CD4-positive, alpha-beta T cell treated with Interleukin-17A for 1 hour (primary cell): ENCODE results near the gene SGMS1.
"Not testable (repeated sequence)": the region's sequence is repeated elsewhere in the genome, so short reads cannot be mapped to it uniquely, and the experiment has no call there.

Experiments
- DNase-seq: peaks from one replicate; pipeline ENCODE4 v3.0.0-alpha.2; 2020

Gene SGMS1

GRCh38 chr10:50501478-50501877, 122.3 kb downstream of the SGMS1 start:
- no peak for DNase-seq

GRCh38 chr10:50498465-50498864, 125.3 kb downstream of the SGMS1 start:
- no peak for DNase-seq

- no peak for DNase-seq
Measured at GRCh38 chr10:50497758-50498157, 126.0 kb downstream of the SGMS1 start.

- no peak for DNase-seq
Measured at GRCh38 chr10:50496228-50496627, 127.5 kb downstream of the SGMS1 start.

- no peak for DNase-seq
Measured at GRCh38 chr10:50490241-50490640, 133.5 kb downstream of the SGMS1 start.

GRCh38 chr10:50484550-50484949, 139.2 kb downstream of the SGMS1 start:
- DNase-seq, result not testable (repeated sequence)

- no peak for DNase-seq
Measured at GRCh38 chr10:50480054-50481007, 143.4 kb downstream of the SGMS1 start.

GRCh38 chr10:50477287-50478203, 146.2 kb downstream of the SGMS1 start:
- no peak for DNase-seq

- no peak for DNase-seq
Measured at GRCh38 chr10:50473756-50474155, 150.0 kb downstream of the SGMS1 start.

GRCh38 chr10:50472914-50473313, 150.8 kb downstream of the SGMS1 start:
- DNase-seq, result no peak

- DNase-seq, result no peak
Measured at GRCh38 chr10:50471583-50471975, 152.2 kb downstream of the SGMS1 start.

GRCh38 chr10:50470798-50471582, 152.8 kb downstream of the SGMS1 start:
- no peak for DNase-seq

- DNase-seq, result peak; percentile 3
Measured at GRCh38 chr10:50470345-50470744, 153.4 kb downstream of the SGMS1 start.

GRCh38 chr10:50469778-50470193, 154.0 kb downstream of the SGMS1 start:
- no peak for DNase-seq

- DNase-seq, result no peak
Measured at GRCh38 chr10:50469288-50469687, 154.5 kb downstream of the SGMS1 start.

GRCh38 chr10:50467209-50467608, 156.5 kb downstream of the SGMS1 start:
- no peak for DNase-seq

- DNase-seq, result no peak
Measured at GRCh38 chr10:50464004-50464409, 159.7 kb downstream of the SGMS1 start.

GRCh38 chr10:50461834-50462233, 161.9 kb downstream of the SGMS1 start:
- no peak for DNase-seq

GRCh38 chr10:50461123-50461522, 162.6 kb downstream of the SGMS1 start:
- DNase-seq, result no peak

- no peak for DNase-seq
Measured at GRCh38 chr10:50456719-50457118, 167.0 kb downstream of the SGMS1 start.

- no peak for DNase-seq
Measured at GRCh38 chr10:50453940-50454339, 169.8 kb downstream of the SGMS1 start.

- no peak for DNase-seq
Measured at GRCh38 chr10:50452603-50453002, 171.2 kb downstream of the SGMS1 start.

GRCh38 chr10:50447691-50448090, 176.1 kb downstream of the SGMS1 start:
- DNase-seq, result no peak
